Activated CD4-positive, CD25-positive, alpha-beta regulatory T cell (primary cell): ENCODE results near the gene VAC14.
"Not testable (repeated sequence)": the region's sequence is repeated elsewhere in the genome, so short reads cannot be mapped to it uniquely, and the experiment has no call there.

Experiments used
- DNase-seq, 4 experiments: peaks; one replicate each; lab custom pipeline; 2025; lab: John Stamatoyannopoulos, UW

Gene VAC14

GRCh38 chr16:70644763-70645597 is 156.0 kb downstream of the VAC14 start:
- DNase-seq: no peak

DNA sequence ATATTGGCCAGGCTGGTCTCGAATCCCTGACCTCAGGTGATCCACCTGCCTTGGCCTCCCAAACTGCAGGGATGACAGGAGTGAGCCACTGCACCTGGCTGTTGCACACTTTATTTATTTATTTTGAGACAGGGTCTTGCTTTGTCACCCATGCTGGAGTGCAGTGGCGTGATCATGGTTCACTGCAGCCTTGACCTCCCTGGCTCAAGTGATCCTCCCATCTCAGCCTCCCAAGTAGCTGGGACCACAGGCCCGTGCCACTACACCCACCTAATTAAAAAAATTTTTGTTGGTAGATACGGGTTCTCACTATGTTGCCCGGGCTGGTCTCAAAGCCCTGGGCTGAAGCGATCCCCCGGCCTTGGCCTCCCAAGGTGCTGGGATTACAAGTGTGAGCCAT is 157.7 kb downstream of the VAC14 start:
- not testable (repeated sequence) for DNase-seq

GRCh38 chr16:70642633-70643032 is 158.3 kb downstream of the VAC14 start:
- DNase-seq: no peak

- no peak for DNase-seq
Measured at GRCh38 chr16:70638814-70639792, 161.9 kb downstream of the VAC14 start.
